NCI-H524 treated with DMSO at 0.1 percent for 48 hours (cell line): ENCODE data around the gene RNF121.
"Not testable (repeated sequence)": the region's sequence is repeated elsewhere in the genome, so short reads cannot be mapped to it uniquely, and the experiment has no call there.

ENCODE experiments used
- DNase-seq: peaks from one replicate; lab custom pipeline; 2025; lab: John Stamatoyannopoulos, UW

The RNF121 gene

DNA sequence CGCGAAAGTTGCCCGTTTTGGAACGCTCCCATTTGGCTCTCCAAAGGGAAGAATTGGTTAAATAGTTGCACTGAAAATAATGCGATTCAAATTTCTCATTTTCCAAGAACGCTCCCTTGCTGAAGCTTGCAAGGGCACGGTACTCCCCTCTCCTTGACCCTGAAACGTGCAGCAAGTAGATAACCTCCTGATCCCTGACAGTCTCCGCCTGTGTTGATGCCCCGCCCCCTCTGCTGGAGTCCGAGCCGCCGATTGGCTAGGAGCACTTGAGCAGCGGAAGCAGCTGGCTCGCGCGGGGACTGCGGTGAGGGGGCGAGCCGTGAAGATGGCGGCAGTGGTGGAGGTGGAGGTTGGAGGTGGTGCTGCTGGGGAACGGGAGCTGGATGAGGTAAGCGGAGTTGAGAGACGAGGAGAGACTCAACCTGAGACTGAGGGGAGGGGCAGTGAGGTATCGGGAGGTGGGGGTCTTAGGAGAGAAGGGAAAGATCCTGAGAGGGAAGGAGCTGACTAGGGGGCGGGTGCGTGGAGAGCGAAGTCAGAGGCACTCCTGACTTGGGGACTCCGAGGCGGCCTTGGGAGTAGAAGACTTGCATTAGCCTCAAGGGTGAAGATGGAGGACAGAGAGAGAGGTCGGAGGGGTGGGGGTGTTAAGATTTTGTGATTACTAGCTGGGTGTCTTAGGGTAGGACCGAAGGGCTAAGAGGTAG is at the start of gene RNF121:
Gene RNF121 (plus strand): TSS at position 310 of the 707 bp plus-strand sequence. CDS start 16 bp downstream, at position 326.
- peak; percentile 75 for DNase-seq

- not testable (repeated sequence) for DNase-seq
Measured at GRCh38 chr11:71885806-71886205, 43.0 kb upstream of the RNF121 start.

GRCh38 chr11:71888335-71889010 is 40.4 kb upstream of the RNF121 start:
- DNase-seq, result not testable (repeated sequence)

GRCh38 chr11:71889181-71889872 is 39.5 kb upstream of the RNF121 start:
- DNase-seq, result not testable (repeated sequence)

DNA sequence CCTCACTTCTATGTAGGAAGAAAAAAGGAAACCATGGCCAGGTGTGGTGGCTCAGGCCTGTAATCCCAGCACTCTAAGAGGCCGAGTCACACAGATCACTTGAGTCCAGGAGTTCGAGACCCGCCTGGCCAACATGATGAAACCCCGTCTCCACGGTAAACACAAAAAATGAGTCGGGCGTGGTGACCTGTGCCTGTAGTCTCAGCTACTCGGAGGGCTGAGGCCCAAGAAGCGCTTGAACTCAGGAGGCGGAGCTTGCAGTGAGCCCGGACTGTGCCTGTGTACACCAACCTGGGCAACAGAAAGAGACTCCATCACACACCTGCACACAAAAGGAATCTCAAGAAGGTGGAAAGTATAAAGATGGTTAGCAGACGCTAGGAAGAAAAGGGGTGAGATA is 32.9 kb upstream of the RNF121 start:
- DNase-seq, result no peak

DNA sequence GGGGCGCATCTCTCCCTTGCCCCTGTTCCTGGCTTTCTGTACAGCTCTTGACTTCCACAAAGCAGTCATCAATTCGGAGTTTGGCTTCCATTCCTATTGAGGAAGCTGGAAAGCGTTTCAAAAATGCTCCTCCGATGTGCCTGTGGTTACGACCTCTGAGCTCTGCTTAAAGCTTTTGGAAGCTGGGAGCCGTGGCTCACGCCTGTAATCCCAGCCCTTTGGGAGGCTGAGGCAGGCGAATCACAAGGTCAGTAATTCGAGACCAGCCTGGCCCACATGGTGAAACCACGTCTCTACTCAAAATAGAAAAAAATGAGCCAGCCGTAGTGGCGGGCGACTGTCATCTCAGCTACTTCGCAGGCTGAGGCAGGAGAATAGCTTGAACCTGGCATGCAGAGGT is 27.7 kb upstream of the RNF121 start:
- not testable (repeated sequence) for DNase-seq

- DNase-seq, result no peak
Measured at GRCh38 chr11:71908218-71908617, 20.6 kb upstream of the RNF121 start.

- not testable (repeated sequence) for DNase-seq
Measured at GRCh38 chr11:71910775-71911174, 18.1 kb upstream of the RNF121 start.

- DNase-seq, result not testable (repeated sequence)
Measured at GRCh38 chr11:71911321-71911985, 17.4 kb upstream of the RNF121 start.

GRCh38 chr11:71911986-71912340 is 16.9 kb upstream of the RNF121 start:
- not testable (repeated sequence) for DNase-seq

- DNase-seq, result no peak
Measured at GRCh38 chr11:71913756-71914526, 14.9 kb upstream of the RNF121 start.

DNA sequence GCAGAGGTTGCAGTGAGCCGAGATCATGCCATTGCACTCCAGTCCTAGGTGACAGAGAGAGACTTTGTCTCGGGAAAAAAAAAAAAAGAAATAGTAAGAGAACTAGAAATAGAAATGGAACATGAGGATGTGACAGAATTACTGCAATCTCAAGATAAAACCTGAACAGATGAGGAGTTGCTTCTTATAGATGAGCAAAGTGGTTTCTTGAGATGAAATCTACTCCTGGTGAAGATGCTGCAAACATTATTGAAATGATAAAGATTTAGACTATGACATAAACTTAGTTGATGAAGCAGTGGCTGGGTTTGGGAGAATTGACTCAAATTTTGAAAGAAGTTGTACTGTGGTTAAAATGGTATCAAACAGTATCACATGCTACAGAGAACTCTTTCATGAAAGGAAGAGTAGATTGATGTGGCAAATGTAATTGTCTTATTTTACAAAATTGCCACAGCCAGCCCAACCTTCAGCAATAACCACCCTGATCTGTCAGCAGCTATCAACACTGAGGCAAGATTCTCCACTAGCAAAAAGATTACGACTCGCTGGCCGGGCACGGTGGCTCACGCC is 14.1 kb upstream of the RNF121 start:
- DNase-seq, result no peak

DNA sequence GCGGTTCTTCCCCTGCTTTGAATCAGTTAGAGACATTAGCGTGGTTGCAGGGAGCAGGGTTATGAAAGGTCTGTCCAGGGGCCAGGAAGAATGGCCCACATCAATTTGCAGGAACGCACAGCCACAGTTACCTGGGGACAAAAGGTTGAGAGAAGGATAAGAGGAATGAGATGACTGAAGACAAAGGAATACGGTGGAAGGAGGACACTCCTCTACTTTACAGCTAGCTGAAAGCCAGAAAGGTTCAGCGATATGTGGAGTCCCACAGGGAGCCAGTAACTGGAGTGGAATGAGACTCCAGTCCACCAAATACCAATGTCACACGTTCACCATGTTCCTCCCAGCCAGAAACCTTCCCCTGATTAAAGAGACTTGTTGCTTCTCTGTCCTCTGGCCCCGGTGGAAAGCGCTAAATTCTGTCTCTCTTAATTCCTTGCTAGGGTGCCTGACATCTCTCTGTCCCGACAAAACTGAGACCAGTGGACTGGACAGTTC is 11.2 kb upstream of the RNF121 start:
- DNase-seq, result no peak

DNA sequence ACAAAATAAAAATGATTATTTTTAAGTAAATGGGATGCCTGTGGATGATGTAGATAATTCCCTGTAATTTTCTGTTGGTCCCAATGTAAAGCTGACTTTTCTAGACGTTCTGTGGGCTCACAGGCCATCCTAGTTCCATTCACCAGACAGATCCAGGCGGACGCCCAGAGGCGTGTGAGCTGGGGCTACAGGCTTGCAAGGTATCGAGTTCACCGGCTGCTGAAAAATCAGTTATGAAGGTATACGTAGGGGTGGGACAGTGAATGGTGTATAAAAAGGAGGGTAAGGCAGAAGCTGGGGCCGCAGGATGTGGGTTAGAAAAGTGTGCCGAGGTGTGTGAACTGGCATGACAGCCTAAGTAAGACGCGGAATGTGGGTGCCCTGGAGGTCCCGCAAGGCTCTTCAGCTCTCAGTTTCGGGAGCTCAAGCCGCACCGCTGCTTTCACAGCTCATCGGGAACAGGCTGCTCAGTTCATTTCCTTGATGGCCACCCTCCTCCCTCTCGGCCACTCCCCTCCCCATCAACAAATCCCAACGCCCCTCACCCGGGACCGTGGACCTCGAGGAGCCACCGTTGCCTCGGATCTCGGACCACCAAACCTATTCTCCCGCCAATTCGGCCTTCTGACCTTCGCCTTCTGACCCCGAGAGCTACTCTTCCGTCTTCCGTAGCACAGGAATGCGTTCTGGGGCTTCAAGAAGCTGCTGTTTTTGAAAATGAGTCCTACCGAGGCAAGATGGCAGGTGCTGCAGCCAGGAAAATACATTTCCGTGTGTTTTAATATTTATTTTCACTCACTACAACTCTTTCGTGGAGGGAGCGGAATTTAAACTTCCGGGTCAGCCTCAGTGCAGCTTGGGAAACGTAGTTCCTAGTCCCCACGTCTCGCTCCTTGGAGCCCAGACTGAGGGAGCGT is 768 bp upstream of the RNF121 start, which contains the start of gene XNDC1N:
Gene XNDC1N (minus strand): TSS at position 775 of the 917 bp plus-strand sequence. CDS start 5,241 bp downstream, outside the sequence.
- peak; percentile 72 for DNase-seq

- DNase-seq, result no peak
Measured at GRCh38 chr11:71929491-71929890, 645 bp downstream of the RNF121 start.

- no peak for DNase-seq
Measured at GRCh38 chr11:71930556-71931244, 1.9 kb downstream of the RNF121 start.

GRCh38 chr11:71931245-71931602 is 2.4 kb downstream of the RNF121 start:
- DNase-seq, result no peak

DNA sequence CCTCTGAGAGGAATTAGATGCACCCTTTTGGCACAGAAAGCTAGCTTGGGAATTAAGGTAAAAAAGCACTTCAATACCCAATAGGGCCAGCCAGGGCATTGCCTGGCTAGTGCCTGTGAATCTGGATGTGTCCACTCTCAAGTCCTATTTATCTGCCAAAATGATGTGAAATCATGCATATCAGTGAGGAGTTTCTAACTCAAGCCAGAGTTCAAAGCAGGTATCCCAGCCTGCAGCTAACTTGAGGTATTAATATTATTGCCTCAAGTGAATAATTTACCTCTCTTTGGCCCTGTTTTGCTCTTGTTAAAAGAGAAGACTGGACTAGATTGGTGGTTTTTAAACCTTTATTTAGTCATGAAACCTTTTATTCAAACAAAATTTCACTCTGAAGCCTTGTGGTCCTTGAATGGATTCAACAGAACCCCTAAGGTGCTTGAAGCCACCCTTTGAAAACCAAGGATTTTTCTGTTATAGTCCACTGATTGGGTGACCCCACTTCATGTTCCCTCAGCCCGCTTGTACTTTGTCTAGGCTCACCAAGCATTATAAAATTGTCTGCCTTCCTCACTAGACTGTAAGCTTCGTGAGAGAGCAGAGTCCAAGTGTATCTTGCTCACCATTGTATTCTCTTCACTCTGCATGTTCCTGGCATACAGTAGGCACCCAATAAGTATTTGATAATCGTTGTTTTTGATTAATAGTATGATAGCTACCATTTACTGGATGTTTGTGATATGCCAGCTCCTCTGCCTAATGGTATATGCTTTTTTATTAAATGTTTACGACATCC is 4.5 kb downstream of the RNF121 start:
- DNase-seq, result no peak
